IMR-90 (cell line): ENCODE data around the gene PAM. TPM values are rescaled to one million over a fixed set of nuclear protein-coding genes. Genes with fewer than 3 reads are reported as not detected.

ENCODE experiments used
- ATAC-seq: fragments of 200-7000 bp; cut with Tn5 transposase; 2 replicates; pipeline ENCODE4 v1.9.1; 2020; ENCODE audit warnings: low read depth, mild to moderate bottlenecking, moderate library complexity
- BruUV-seq: library from RNA; stranded (reverse); fragments of 400-500 nt; replicated peaks from 2 replicates; lab custom pipeline; 2021; lab: Mats Ljungman, UMichigan
- CTCF ChIA-PET: fragments of 300-600 bp; formaldehyde crosslinking; extraction: SDS; loops from one replicate; lab custom pipeline; 2021; ENCODE audit warnings: antibody characterized with exemption; lab: Yijun Ruan, JAX
- POLR2A ChIA-PET: fragments of 300-600 bp; sonication (Branson Sonifier 250); formaldehyde crosslinking; loops from one replicate; lab custom pipeline; 2022; ENCODE audit warnings: antibody characterized with exemption; ENCODE audit not compliant: unreplicated experiment; lab: Charles Lee
- DNase-seq: peaks from one replicate; pipeline ENCODE4 v3.0.0; 2013
- H2AFZ ChIP-seq: replicated peaks from 2 replicates; pipeline ENCODE3; 2013; ENCODE audit warnings: low read length, mild to moderate bottlenecking; ENCODE audit not compliant: poor library complexity
- H2AK5ac ChIP-seq: 2 replicates; pipeline ENCODE4 v1.6.1; 2013; ENCODE audit warnings: low read depth, low read length, inconsistent platforms
- H2AK9ac ChIP-seq: replicated peaks from 2 replicates; pipeline ENCODE3; 2013; ENCODE audit warnings: mild to moderate bottlenecking, low read depth, low read length, moderate library complexity; ENCODE audit not compliant: poor library complexity
- H2BK120ac ChIP-seq: 2 replicates; pipeline ENCODE4 v1.6.1; 2013; ENCODE audit warnings: low read depth, low read length, inconsistent platforms
- H2BK15ac ChIP-seq: 3 replicates; pipeline ENCODE4 v1.6.1; 2013; ENCODE audit warnings: low read depth, low read length, inconsistent platforms
- H2BK20ac ChIP-seq: 2 replicates; pipeline ENCODE4 v1.6.1; 2013; ENCODE audit warnings: low read depth, mild to moderate bottlenecking, inconsistent platforms, low read length, moderate library complexity
- H2BK5ac ChIP-seq: 2 replicates; pipeline ENCODE4 v1.6.1; 2013; ENCODE audit warnings: mild to moderate bottlenecking, low read depth, low read length, inconsistent platforms; ENCODE audit not compliant: poor library complexity, severe bottlenecking
- H3K14ac ChIP-seq: replicated peaks from 2 replicates; pipeline ENCODE4 v1.6.1; 2013; ENCODE audit warnings: low read depth, low read length, inconsistent platforms
- H3K18ac ChIP-seq: 2 replicates; pipeline ENCODE4 v1.6.1; 2013; ENCODE audit warnings: low read depth, low read length, control low read depth
- H3K23ac ChIP-seq: 2 replicates; pipeline ENCODE4 v1.6.1; 2013; ENCODE audit warnings: low read depth, low read length, inconsistent platforms
- H3K27ac ChIP-seq: 2 replicates; pipeline ENCODE4 v1.5.1; 2013; ENCODE audit warnings: mild to moderate bottlenecking, control low read depth, low read length; ENCODE audit not compliant: insufficient read depth
- H3K27me3 ChIP-seq: 2 replicates; pipeline ENCODE4 v1.6.1; 2013; ENCODE audit warnings: low read length; ENCODE audit not compliant: control insufficient read depth, insufficient read depth
- H3K36me3 ChIP-seq: 2 replicates; pipeline ENCODE4 v1.6.1; 2013; ENCODE audit warnings: low read length, mixed read lengths; ENCODE audit not compliant: control insufficient read depth, insufficient read depth
- H3K4ac ChIP-seq: 2 replicates; pipeline ENCODE4 v1.6.1; 2013; ENCODE audit warnings: low read depth, low read length, inconsistent platforms
- H3K4me1 ChIP-seq: 2 replicates; pipeline ENCODE4 v1.6.1; 2013; ENCODE audit warnings: low read length, mixed read lengths; ENCODE audit not compliant: control insufficient read depth, insufficient read depth
- H3K4me2 ChIP-seq: 2 replicates; pipeline ENCODE4 v1.6.1; 2013; ENCODE audit warnings: low read depth, mild to moderate bottlenecking, control low read depth, low read length, moderate library complexity
- H3K4me3 ChIP-seq: 2 replicates; pipeline ENCODE4 v1.5.1; 2013; ENCODE audit warnings: low read depth, mild to moderate bottlenecking, control low read depth, low read length, moderate library complexity; ENCODE audit not compliant: insufficient read depth
- H3K56ac ChIP-seq: 2 replicates; pipeline ENCODE4 v1.6.1; 2013; ENCODE audit warnings: low read length, inconsistent platforms; ENCODE audit not compliant: insufficient read depth; ENCODE audit errors: extremely low read depth
- H3K79me1 ChIP-seq, 2 experiments: 2 replicates each; pipeline ENCODE4 v1.6.1; 2013; ENCODE audit warnings: low read length in 2 of 2, inconsistent platforms in 1 of 2, low read depth in 1 of 2
- H3K9ac ChIP-seq: 2 replicates; pipeline ENCODE4 v1.6.1; 2013; ENCODE audit warnings: low read depth, low read length, control low read depth
- H3K9me1 ChIP-seq: 2 replicates; pipeline ENCODE4 v1.6.1; 2013; ENCODE audit warnings: low read length, inconsistent platforms; ENCODE audit not compliant: insufficient read depth
- H3K9me3 ChIP-seq: 2 replicates; pipeline ENCODE4 v1.6.1; 2013; ENCODE audit warnings: low read length; ENCODE audit not compliant: control insufficient read depth, insufficient read depth
- H4K20me1 ChIP-seq: 2 replicates; pipeline ENCODE4 v1.6.1; 2013; ENCODE audit warnings: low read length, inconsistent platforms; ENCODE audit not compliant: insufficient read depth
- H4K5ac ChIP-seq: 2 replicates; pipeline ENCODE4 v1.6.1; 2013; ENCODE audit warnings: mild to moderate bottlenecking, low read depth, low read length, control low read depth
- H4K8ac ChIP-seq, 2 experiments: 2 replicates each; pipeline ENCODE4 v1.6.1; 2013; ENCODE audit warnings: low read depth in 2 of 2, low read length in 2 of 2, control low read depth in 1 of 2, inconsistent platforms in 1 of 2
- H4K91ac ChIP-seq: 2 replicates; pipeline ENCODE4 v1.6.1; 2013; ENCODE audit warnings: low read depth, low read length, inconsistent platforms; ENCODE audit not compliant: insufficient read depth
- BHLHE40 ChIP-seq: fragments of 150-350 bp; IDR thresholded peaks from 2 replicates; pipeline ENCODE4 v1.6.1; 2016; ENCODE audit warnings: mild to moderate bottlenecking, low read depth, low read length
- CEBPB ChIP-seq: IDR thresholded peaks from 2 replicates; pipeline ENCODE4 v1.6.1; 2012; ENCODE audit warnings: low read depth, low read length, improper control_type of control experiment
- CHD1 ChIP-seq: IDR thresholded peaks from 2 replicates; pipeline ENCODE4 v1.6.1; 2012; ENCODE audit warnings: low read depth, low read length, improper control_type of control experiment
- MAFK ChIP-seq: IDR thresholded peaks from 2 replicates; pipeline ENCODE4 v1.6.1; 2012; ENCODE audit warnings: low read depth, low read length, improper control_type of control experiment
- POLR2A ChIP-seq: IDR thresholded peaks from 2 replicates; pipeline ENCODE4 v1.6.1; 2012; ENCODE audit warnings: mild to moderate bottlenecking, low read depth, low read length
- RAD21 ChIP-seq: IDR thresholded peaks from 2 replicates; pipeline ENCODE4 v1.6.1; 2012; ENCODE audit warnings: low read length, improper control_type of control experiment
- RCOR1 ChIP-seq: IDR thresholded peaks from 2 replicates; pipeline ENCODE4 v1.6.1; 2012; ENCODE audit warnings: mild to moderate bottlenecking, low read length, improper control_type of control experiment; ENCODE audit not compliant: insufficient replicate concordance
- WGBS, 2 experiments: methylation state at CpG; one replicate each; pipeline versions ENCODE4 v1.1.5 to v1.1.7; 2013; ENCODE audit warnings: missing lambda C conversion rate in 2 of 2; ENCODE audit not compliant: insufficient read length in 1 of 2; ENCODE audit errors: extremely low coverage in 2 of 2; 5-methylcytosine and 5-hydroxymethylcytosine counted together
- dilution Hi-C: fragments of 300-500 bp; cut with HindIII; formaldehyde crosslinking; loops from one replicate; pipeline ENCODE4 v1.14.3; 2018; ENCODE audit warnings: low sequenced_read_pairs; ENCODE audit not compliant: unreplicated experiment
- in situ Hi-C: fragments of 300-500 bp; cut with MboI; formaldehyde crosslinking; loops from 3 replicates; pipeline ENCODE4 v1.14.3; 2019; ENCODE audit warnings: low sequenced_read_pairs, inconsistent platforms, mixed read lengths
- intact Hi-C: fragments of 100-400 bp; cut with micrococcal nuclease; formaldehyde crosslinking; loops from 2 replicates; pipeline ENCODE4 v1.10.0; 2022
- polyA plus RNA-seq, 3 experiments: library from polyadenylated mRNA; depleted of rRNA; stranded (reverse); fragments of >200 nt; gene quantifications; 2 replicates each; pipeline ENCODE4 v1.2.3, GENCODE V29; 2012; ENCODE audit warnings: low replicate concordance in 1 of 3
- total RNA-seq: library from RNA; depleted of rRNA; stranded (reverse); fragments of >200 nt; gene quantifications from 2 replicates; pipeline ENCODE4 v1.2.3, GENCODE V29; 2012
- TF ChIP-seq, protein P1 (sequence below): conservative IDR thresholded peaks from 2 replicates; pipeline ENCODE4 v1.5.1; 2012; ENCODE audit warnings: mild to moderate bottlenecking, low read depth, low read length, improper control_type of control experiment
- TF ChIP-seq, protein P2 (sequence below): fragments of 150-350 bp; IDR thresholded peaks from 2 replicates; pipeline ENCODE4 v1.6.1; 2016; ENCODE audit warnings: low read depth, mild to moderate bottlenecking, low read length, moderate library complexity, borderline replicate concordance

PAM gene
- total and polyA plus RNA-seq, 2 of the 4 experiments (the other 2 are of a cell fraction), result 115 to 179 TPM

DNA sequence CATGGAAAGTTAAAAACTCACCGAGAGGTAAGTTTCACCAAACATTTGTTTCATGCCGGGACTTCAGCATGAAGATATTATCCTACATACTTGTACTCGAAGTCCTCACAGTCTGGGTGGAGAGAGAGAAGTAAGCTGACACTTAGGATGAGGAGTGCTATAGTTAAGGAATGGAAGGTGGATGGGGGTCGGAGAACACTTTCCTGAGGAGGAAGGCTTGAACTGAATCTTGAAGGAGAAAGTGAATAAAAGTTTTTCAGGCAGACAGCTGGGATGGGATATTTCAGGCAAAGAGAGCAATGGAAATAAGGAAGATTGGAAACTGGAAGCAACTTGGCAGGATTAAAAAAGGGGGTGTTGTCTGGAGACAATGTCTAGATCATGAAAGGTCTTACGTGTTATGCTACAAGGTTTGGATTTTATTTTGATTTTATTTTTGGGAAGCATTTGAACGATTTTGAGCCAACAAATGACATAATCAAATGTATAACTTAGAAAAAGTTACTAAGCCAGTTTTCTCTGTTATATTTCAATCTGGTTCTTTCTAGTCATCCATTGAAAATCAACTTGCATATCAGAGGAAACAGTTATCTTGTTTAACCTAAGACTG lies 167.1 kb downstream of the PAM start:
- no peak overlapping the region for H3K9ac ChIP-seq
- no peak for TF ChIP-seq RAD21
- no peak for TF ChIP-seq MAFK
- TF ChIP-seq CHD1, result no peak
- no peak for TF ChIP-seq POLR2A
- TF ChIP-seq, protein P1, sequence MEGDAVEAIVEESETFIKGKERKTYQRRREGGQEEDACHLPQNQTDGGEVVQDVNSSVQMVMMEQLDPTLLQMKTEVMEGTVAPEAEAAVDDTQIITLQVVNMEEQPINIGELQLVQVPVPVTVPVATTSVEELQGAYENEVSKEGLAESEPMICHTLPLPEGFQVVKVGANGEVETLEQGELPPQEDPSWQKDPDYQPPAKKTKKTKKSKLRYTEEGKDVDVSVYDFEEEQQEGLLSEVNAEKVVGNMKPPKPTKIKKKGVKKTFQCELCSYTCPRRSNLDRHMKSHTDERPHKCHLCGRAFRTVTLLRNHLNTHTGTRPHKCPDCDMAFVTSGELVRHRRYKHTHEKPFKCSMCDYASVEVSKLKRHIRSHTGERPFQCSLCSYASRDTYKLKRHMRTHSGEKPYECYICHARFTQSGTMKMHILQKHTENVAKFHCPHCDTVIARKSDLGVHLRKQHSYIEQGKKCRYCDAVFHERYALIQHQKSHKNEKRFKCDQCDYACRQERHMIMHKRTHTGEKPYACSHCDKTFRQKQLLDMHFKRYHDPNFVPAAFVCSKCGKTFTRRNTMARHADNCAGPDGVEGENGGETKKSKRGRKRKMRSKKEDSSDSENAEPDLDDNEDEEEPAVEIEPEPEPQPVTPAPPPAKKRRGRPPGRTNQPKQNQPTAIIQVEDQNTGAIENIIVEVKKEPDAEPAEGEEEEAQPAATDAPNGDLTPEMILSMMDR, result no peak
- TF ChIP-seq RCOR1, result no peak
- TF ChIP-seq, protein P2, sequence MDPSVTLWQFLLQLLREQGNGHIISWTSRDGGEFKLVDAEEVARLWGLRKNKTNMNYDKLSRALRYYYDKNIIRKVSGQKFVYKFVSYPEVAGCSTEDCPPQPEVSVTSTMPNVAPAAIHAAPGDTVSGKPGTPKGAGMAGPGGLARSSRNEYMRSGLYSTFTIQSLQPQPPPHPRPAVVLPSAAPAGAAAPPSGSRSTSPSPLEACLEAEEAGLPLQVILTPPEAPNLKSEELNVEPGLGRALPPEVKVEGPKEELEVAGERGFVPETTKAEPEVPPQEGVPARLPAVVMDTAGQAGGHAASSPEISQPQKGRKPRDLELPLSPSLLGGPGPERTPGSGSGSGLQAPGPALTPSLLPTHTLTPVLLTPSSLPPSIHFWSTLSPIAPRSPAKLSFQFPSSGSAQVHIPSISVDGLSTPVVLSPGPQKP, result no peak
- TF ChIP-seq CEBPB, result no peak
- no peak for TF ChIP-seq BHLHE40
- no peak overlapping the region for H2BK120ac ChIP-seq
- no peak overlapping the region for H4K5ac ChIP-seq
- no peak overlapping the region for H2AFZ ChIP-seq
- DNase-seq (no peak), ATAC-seq (no peak)
- no peak overlapping the region for H2BK15ac ChIP-seq
- no peak overlapping the region for H3K27ac ChIP-seq
- H4K20me1 ChIP-seq, result no peaks in the 10 kb centered on the region
- intact Hi-C loops, result loop anchor here (5.0 kb wide), 1 partner anchor 40 kb away; no protein-coding TSS in a partner anchor
- H2BK20ac ChIP-seq, result no peak overlapping the region
- H3K36me3 ChIP-seq, result peaks cover 12% of the 10 kb centered on the region
- H2AK5ac ChIP-seq, result no peak overlapping the region
- H2BK5ac ChIP-seq, result no peak overlapping the region
- no peaks in the 10 kb centered on the region for H3K9me3 ChIP-seq
- no peak overlapping the region for H4K8ac ChIP-seq
- no peaks in the 10 kb centered on the region; a peak in 2 of 4 replicates for H3K79me1 ChIP-seq
- no peak overlapping the region for H3K56ac ChIP-seq
- no peak overlapping the region for H3K4me3 ChIP-seq
- no peak overlapping the region for H3K4me2 ChIP-seq
- no peaks in the 10 kb centered on the region for H3K4me1 ChIP-seq
- H2AK9ac ChIP-seq, result no peak overlapping the region
- 82% methylated on average over 1 of the region's 6 CpGs; no CpG with 5 or more reads in 1 of the 2 experiments for WGBS, 2 experiments
- ChIA-PET CTCF (interaction anchor here (0.9 to 1.7 kb wide), 2 partner anchors 10 to 17 kb away, joined by 3 to 5 read pairs; no protein-coding TSS in a partner anchor), POLR2A (no interaction called here)
- no peaks in the 10 kb centered on the region for H3K9me1 ChIP-seq
- no peak overlapping the region for H3K4ac ChIP-seq
- no peak overlapping the region for H4K91ac ChIP-seq
- in situ Hi-C loops, result no loop called here
- no TSS peak for BruUV-seq
- dilution Hi-C loops, result no loop called here
- no peaks in the 10 kb centered on the region for H3K27me3 ChIP-seq
- H3K14ac ChIP-seq, result no peak overlapping the region
- no peak overlapping the region for H3K23ac ChIP-seq
- H3K18ac ChIP-seq, result no peak overlapping the region
